GM04504 (cell line): ENCODE data around the gene ZNF483.
"Not testable (repeated sequence)": the region's sequence is repeated elsewhere in the genome, so short reads cannot be mapped to it uniquely, and the experiment has no call there.

Source experiments
- DNase-seq: peaks from one replicate; pipeline ENCODE4 v3.0.0-alpha.2; 2012; ENCODE audit warnings: low read depth

Gene ZNF483

DNA sequence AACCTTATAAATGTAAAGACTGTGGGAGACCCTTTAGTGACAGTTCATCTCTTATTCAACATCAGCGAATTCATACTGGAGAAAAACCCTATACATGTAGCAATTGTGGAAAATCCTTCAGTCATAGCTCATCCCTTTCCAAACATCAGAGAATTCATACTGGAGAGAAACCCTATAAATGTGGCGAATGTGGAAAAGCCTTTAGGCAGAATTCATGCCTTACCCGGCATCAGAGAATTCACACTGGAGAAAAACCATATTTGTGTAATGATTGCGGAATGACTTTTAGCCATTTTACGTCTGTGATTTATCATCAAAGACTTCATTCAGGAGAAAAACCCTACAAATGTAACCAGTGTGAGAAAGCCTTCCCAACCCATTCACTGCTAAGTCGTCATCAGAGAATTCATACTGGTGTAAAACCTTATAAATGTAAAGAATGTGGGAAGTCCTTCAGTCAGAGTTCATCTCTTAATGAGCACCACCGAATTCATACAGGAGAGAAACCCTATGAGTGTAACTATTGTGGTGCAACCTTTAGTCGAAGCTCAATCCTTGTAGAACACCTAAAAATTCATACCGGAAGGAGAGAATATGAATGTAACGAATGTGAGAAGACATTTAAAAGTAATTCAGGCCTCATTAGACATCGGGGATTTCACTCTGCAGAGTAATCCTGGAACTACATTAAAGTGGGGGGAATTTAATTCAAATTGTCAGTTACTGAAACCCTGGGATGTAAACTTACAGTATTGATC is 17.7 kb downstream of the ZNF483 start:
- no peak for DNase-seq

DNA sequence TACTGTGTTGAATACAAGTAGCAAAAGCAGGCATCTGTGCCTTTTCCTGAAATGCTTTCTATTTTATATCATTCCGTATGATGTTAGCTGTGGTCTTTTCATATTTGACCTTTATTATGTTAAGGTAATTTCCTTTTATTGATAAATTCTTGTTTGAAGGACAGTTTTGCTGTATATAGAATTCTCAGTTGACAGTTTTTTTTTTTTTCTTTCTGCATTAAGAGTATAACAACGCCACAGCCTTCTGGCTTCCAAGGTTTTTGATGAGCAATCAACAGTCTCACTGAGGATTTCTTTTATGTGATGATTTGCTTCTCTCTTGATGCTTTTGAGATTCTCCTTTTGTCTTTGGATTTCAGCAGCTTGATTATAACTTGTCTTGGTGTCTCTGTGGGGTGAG is 23.6 kb downstream of the ZNF483 start:
- DNase-seq = no peak

DNA sequence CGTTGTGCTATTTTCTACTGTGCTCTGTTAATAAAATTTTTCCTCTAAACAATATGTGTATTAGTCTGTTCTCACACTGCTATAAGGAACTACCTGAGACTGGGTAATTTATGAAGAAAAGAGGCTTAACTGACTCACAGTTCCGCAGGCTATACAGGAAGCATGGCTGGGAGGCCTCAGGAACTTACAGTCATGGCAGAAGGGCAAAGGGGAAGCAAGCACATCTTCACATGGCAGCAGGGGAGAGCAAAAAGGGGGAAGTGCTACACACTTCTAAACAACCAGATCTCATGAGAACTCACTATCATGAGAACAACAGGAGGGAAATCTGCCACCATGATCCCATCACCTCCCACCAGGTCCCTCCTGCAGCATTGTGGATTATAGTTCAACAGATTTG is 30.4 kb downstream of the ZNF483 start:
- DNase-seq = not testable (repeated sequence)

DNA sequence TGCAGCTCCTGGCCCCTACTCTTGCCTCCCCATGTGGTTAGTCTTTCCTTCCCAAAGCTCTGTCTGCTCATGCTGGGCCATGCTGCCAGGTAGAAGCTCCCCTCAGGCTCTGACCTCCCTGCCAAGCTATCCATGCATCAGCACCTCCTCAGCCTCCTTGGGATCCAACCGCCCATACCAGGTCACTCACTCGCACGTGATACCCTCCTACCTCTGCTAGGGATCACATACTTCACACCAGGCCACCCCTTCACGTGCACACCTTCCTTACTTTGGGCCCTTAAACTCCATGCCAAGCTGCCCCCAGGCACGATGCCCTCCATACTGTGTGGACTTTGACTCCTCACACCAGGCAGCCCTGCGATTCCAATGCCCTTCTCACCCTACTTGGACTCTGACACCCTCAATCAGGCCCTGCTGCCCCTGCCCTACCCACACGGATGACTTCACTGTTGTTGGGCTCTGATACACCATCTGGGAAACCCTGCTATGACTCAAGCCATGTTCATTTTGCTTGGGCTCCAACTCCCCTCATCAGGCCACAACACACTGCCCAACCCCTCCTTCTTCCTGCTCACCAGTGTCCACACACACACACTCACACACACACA is 34.1 kb downstream of the ZNF483 start:
- DNase-seq = peak; percentile 17

DNA sequence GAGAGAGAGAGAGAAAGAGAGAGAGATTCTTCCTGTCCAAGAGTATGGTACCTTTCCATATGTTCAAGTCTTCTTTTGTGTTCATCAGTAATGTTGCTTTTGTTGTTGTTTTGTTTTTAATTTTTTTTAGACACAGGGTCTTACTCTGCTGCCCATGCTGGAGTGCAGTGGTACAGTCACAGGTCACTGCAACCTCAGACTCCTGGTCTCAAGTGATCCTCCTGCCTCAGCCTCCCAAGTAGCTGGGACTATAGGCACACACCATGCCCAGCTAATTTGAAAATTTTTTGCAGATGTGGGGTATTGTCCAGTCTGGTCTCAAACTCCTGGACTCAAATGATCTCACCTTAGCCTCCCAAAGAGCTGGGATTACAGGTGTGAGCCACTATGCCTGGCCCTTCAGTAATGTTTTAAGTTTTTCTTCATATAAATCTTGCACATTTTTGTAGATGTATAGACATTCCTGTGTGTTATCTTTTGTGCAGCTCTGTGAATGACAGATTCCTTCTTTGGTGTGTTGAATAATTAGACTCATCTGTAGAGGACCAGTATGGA is 36.3 kb downstream of the ZNF483 start:
- DNase-seq = no peak

DNA sequence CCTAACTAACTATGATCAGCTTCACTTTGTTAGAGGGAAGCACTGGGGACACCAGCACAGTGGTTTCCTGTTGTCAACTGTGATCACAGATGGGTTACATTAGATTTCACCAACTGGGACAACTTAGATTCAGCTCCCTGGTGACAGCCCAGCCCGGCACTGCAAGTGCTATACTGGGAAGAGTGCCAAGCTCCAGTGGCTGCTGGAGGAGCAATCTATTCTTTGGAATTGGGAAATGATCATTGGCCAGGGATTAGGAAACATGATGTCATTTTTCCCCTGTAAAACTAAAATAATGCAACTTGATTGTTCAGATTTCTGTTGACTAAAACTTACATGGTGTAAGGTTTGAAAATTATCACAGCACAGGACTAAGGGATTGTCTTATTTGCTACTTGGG is 41.3 kb downstream of the ZNF483 start:
- no peak for DNase-seq

DNA sequence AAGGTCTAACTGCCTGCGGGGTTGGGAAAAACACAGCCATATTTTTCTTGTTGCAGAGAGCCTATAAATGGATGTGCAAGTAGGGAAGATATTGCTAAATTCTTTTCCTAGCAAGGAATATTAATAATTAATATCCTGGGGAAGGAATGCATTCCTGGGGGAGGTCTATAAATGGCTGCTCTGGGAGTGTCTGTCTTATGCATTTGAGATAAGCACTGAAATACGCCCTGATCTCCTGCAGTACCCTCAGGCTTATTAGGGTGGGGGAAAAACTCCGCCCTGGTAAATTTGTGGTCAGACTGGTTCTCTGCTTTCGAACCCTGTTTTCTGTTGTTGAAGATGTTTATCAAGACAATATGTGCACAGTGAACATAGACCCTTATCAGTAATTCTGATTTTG is 43.1 kb downstream of the ZNF483 start:
- DNase-seq = not testable (repeated sequence)

DNA sequence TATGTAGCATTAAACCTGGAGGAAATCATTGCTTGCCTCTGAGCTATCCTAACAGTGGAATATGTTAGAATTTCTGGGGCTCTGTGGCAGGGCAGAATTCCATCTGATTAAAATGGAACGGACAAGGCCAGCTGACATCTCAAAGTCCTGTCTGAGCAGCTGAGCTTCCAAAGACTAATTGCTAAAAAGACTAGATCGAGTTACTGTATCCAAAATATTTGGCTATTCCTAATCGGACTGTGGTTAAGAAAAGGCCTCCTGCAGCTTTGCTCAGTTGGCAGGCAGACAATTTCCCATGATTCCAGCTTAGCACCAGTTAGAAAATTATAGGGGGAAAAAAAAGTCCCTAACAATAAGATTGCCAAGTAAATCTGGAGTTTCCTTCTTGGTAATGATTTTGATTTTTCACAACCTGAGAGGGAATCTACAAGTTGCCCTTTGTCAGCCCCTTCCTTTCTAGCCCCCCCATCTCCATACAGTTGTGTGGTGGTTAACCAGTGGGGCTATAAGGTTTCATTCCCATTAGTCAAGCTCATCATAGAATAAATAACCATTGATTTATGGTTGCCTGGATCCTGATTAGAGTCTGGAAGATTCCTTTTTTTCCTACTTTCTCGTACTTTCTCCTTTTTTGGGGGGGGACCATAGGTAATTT is 48.1 kb downstream of the ZNF483 start:
- peak; percentile 60 for DNase-seq

DNA sequence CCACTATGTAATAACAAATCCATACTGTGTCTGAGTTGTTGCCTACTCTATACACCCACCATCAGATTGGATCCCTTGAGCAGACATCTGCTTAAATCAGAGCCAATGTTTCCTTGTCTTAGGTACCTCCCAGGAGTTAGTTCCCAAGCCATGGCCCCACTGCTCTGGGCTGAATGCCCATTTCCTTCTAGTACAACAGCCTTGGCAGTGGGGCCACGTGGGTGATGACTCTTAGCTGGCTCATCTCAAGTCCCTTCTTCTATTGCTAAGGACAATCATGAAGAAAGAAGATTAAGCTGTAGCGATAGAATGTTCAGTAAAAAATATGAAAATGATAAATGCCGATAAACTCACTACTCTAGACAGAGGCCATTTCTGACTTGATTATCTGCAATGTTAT is 57.9 kb downstream of the ZNF483 start:
- DNase-seq = no peak

DNA sequence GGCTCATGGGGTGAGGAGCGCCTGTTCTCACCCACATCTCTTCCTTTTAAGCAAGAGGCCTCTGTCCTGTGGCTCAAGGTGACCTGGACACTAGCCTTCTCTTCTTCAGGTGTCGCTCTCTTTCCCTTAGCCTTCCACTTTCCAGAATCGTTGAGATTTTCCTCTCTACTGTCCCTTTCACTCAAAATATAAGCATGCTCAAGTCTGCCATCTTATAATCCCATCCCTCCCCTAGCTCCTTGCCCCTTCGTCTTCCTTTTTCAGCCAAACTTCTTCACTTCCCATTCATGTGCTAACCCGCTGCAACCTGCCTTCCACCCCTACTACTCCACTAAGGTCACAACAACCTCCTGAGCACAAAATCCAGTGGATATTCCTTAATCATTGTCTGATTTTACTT is 61.4 kb downstream of the ZNF483 start:
- DNase-seq = no peak

DNA sequence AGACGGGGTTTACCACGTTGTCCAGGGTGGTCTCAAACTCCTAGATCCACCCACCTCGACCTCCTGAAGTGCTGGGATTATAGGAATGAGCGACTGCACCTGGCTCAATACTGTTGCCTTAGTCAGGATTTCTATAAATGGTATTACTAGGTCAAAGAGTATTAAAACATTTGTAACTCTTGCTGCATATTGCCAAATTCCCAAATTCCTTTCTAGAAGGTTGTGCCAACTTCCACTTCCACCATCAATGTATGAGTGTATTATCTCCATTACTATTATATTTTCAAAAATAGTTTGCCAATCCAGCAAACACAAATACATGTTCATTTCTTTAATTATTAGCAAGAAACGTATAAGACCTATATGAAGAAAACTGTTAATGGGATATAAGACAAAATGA is 63.9 kb downstream of the ZNF483 start:
- DNase-seq = no peak

DNA sequence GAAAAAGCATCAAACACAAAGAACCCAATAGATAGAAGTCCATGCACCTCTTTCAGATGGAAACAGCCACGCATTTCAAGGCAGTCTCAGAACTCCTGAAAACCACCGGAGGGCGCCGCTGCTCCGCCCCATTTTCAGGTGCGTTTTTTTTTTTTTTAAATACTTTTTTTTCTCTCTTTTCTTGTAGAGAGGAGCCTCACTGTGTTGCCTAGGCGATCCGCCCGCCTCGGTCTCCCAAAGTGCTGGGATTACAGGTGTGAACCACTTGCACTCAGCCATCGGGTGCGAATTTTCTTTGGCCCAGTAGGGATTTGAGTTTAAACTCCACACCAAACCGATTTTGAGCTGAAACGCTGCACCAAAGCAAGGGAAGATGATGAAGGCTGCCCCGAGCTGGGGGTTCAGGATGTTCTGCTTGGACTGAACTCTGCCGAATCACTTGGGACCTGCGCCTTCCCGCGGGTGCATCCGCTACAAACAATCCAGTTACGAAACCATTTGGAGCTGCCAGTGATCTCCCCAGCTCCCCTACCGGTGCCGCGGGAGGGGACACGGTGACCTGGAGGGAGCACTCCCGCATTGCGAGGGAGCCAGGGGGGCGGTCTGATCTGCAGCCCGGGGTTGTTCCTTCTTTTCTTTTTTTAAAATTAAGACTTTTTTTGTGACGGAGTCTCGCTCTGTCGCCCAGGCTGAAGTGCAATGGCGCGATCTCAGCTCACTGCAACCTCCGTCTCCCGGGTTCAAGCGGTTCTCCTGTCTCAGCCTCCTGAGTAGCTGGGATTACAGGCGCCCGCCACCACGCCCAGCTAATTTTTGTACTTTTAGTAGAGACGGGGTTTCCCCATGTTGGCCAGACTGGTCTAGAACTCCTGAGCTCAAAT is 73.1 kb downstream of the ZNF483 start:
- peak; percentile 23 for DNase-seq

DNA sequence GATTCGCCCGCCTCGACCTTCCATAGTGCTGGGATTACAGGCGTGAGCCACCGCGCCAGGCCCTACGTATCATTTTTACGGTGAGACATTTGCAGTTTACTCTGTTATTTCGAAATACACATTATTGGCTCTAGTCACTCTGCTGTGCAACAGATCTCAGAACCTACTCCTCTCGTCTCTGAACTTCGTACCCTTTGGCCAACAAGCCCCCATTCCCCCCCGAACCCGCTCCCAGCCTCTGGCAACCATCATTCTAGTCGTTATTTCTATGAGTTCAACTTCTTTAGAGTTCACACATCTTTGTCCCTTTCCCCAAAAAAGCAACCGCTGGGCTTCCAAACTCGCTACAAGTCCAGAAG is 73.7 kb downstream of the ZNF483 start:
- DNase-seq = peak; percentile 20

DNA sequence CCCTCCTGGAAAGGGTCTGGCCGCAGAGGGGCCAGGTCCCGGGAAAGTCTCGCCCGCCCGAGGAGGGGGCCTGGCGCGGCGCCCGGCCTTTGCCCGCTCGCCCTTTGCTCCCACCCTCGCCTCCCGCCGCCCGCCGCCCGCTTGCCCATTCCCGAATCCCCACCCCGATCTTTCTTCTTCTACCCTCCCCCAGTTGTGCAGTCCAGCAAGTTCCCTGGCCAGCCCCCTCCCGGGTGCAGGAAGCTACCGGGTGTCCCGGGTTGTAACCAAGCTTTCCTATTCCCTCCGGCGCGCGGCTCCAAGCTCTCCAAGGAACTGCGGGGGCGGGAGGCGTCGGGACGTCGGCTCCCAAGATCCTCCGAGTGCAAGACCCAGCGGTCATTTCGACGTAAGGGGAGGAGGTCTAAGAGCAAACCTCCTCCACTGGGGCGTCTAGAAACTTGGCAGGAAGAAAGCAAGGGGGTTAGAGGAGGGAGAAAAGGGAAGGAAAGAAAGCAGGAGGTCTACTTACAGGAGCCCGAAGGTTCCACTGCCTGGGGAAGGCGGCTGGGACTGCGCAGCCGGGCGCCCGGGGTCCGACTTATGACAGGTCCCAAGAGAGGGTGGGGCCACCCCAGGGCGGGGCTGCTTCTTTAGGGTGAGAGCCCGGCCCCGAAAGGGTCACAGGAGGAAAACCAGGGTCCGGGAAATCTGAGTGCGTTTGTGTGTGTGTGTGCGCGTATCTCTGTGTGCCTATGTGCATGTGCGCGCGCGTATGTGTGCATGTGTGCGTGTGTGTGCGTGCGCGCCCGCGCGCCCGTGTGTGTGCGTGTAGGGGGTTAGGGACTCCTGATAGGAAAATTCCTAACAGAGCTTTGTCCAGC is 74.3 kb downstream of the ZNF483 start, which contains the start of gene PTGR1:
PTGR1 (minus strand) TSS at position 556 of the 863 bp plus-strand sequence. CDS start 2,225 bp downstream, outside the sequence.
- peak; percentile 66 for DNase-seq

DNA sequence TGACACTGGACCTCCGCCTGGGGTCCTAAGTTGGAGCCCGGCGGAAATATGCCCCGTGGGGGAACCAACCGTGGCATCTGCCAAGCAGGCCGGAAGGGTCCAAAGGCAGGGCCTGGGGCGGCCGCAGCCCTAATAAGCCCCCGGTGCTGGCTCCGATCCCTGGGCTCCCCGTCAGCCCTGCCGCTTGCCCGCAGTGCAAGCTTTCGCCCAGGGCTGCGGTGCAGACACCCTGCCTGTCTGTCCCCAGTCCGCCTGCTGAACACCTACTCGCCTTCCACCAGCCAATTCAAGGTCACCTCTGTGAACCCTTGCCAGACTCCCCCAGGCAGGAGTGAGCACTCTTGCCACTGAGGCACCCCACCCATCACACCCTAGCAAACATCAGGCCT is 75.0 kb downstream of the ZNF483 start:
- no peak for DNase-seq

DNA sequence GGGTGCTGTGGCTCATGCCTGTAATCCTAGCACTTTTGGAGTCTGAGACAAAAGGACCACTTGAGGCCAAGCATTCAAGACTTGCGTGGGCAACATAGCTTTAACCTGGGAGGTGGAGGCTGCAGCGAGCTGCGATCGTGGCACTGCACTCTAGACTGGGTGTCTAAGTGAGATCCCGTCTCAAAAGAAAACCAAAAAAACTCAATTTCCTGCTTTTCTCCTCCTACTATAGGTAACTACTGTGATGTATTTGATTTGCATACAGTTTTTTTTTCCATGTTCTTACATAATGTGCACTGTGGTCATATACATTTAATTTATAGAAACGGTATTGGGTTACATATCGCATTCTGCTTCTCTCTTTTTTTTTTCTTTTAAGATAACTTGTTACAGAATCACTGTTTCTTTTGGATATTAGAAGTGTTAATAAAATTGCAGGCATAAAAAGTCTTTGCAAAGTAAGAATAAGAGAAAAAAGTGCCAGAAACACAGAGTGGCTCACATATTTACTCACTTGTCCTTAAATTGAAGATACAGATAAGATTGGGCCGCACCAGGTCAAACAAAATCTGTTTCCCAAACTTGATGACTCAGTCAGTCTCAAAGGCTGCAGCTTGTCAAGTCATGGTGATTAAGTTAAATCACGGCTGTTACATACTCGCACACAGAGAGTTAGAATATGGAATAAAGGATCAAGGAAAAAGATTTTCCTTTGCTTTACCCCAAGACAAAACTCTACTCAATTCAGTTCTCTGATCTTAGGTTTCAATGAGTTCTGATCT is 76.4 kb downstream of the ZNF483 start:
- DNase-seq = peak; percentile 13

DNA sequence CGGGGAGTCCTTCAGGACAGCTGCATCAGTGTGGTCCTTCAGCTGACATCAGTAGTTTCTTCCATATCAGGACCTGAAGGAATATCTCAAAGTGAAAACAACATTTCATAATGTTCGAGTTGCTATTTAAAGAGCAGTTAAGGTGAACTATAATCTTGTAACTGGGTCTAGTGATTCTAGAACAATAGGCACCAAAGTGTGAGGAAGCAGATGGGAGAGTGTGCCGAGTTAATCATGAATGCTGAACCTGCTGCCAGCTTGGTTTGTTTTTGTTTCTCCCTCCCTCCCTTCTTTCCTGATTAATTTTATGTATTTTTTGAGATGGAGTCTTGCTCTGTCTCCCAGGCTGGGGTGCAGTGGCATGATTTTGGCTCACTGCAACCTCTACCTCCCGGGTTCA is 78.1 kb downstream of the ZNF483 start:
- no peak for DNase-seq

DNA sequence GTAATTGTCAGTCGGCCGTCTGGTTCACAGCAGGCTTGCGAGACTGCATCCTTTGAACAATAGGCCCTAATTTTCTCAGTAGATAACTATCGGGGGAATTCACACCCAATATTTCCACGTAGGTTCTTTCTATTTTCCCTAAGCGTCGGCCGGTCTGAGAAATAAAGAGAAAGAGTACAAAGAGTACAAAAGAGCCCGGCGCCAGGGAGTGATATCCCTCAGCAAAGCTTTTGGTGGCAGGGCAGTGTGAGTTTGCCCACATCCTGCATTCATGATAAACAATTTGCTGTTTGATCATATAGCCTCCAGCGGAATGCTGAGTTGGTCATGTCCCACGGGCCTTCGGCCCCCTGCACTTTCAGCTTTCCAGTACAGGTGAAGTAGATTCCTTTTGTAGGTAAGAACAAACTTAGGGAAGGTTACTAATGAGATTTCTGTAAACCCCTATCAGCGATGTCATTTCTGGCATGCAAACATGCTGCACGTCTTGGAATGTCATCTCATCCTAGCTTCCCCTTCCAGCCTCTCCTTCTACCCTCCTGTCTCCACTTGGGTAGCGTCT is 79.2 kb downstream of the ZNF483 start:
- DNase-seq = no peak

DNA sequence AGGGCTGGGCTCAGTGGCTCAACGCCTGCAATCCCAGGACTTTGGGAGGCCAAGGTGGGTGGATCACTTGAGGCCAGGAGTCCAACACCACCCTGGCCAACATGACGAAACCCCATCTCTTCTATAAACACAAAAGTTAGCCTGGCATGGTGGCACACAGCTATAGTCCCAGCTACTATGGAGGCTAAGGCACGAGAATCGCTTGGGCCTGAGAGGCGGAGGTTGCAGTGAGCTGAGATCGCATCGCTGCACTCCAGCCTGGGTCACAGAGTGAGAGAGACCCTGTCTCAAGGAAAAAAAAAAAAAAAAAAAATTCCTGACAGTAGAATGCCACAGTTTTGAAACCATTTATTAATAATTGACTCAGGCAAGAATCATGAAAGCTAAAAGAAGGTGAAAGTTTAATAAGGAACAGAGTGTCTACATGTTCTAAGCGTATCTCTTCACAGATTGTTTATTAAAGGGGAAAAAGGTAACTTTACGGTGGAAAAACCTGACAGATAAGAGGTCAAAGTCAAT is 80.1 kb downstream of the ZNF483 start:
- no peak for DNase-seq

DNA sequence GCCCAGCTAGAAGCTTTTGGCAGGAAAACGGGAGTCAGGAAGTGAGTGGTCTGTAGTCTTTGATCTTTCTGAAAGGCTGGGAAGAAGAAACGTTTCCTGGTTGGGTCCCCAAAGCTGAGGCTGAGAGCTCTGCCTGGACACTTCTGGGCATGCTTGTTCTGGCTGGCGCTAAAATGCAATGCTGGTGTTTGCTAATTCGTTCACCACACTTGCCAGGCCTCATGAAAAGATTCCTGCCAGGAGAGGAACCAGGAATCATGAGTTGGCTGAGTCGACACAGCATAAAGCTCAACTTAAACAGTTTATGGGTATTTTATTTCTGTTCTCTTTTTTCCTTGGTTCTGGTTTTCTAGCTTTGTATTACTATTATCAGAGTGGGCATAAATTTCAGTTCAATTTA is 85.2 kb downstream of the ZNF483 start:
- DNase-seq = no peak
